IMR-90 (cell line): ENCODE data around the gene MMP10. TPM values are rescaled to one million over a fixed set of nuclear protein-coding genes. Genes with fewer than 3 reads are reported as not detected.

Source experiments
- ATAC-seq: fragments of 200-7000 bp; cut with Tn5 transposase; 2 replicates; pipeline ENCODE4 v1.9.1; 2020; ENCODE audit warnings: low read depth, mild to moderate bottlenecking, moderate library complexity
- BruUV-seq: library from RNA; stranded (reverse); fragments of 400-500 nt; replicated peaks from 2 replicates; lab custom pipeline; 2021; lab: Mats Ljungman, UMichigan
- CTCF ChIA-PET: fragments of 300-600 bp; formaldehyde crosslinking; extraction: SDS; loops from one replicate; lab custom pipeline; 2021; ENCODE audit warnings: antibody characterized with exemption; lab: Yijun Ruan, JAX
- POLR2A ChIA-PET: fragments of 300-600 bp; sonication (Branson Sonifier 250); formaldehyde crosslinking; loops from one replicate; lab custom pipeline; 2022; ENCODE audit warnings: antibody characterized with exemption; ENCODE audit not compliant: unreplicated experiment; lab: Charles Lee
- DNase-seq: peaks from one replicate; pipeline ENCODE4 v3.0.0; 2013
- H2AFZ ChIP-seq: replicated peaks from 2 replicates; pipeline ENCODE3; 2013; ENCODE audit warnings: low read length, mild to moderate bottlenecking; ENCODE audit not compliant: poor library complexity
- H2AK5ac ChIP-seq: 2 replicates; pipeline ENCODE4 v1.6.1; 2013; ENCODE audit warnings: low read depth, low read length, inconsistent platforms
- H2AK9ac ChIP-seq: replicated peaks from 2 replicates; pipeline ENCODE3; 2013; ENCODE audit warnings: mild to moderate bottlenecking, low read depth, low read length, moderate library complexity; ENCODE audit not compliant: poor library complexity
- H2BK120ac ChIP-seq: 2 replicates; pipeline ENCODE4 v1.6.1; 2013; ENCODE audit warnings: low read depth, low read length, inconsistent platforms
- H2BK15ac ChIP-seq: 3 replicates; pipeline ENCODE4 v1.6.1; 2013; ENCODE audit warnings: low read depth, low read length, inconsistent platforms
- H2BK20ac ChIP-seq: 2 replicates; pipeline ENCODE4 v1.6.1; 2013; ENCODE audit warnings: low read depth, mild to moderate bottlenecking, inconsistent platforms, low read length, moderate library complexity
- H2BK5ac ChIP-seq: 2 replicates; pipeline ENCODE4 v1.6.1; 2013; ENCODE audit warnings: mild to moderate bottlenecking, low read depth, low read length, inconsistent platforms; ENCODE audit not compliant: poor library complexity, severe bottlenecking
- H3K14ac ChIP-seq: replicated peaks from 2 replicates; pipeline ENCODE4 v1.6.1; 2013; ENCODE audit warnings: low read depth, low read length, inconsistent platforms
- H3K18ac ChIP-seq: 2 replicates; pipeline ENCODE4 v1.6.1; 2013; ENCODE audit warnings: low read depth, low read length, control low read depth
- H3K23ac ChIP-seq: 2 replicates; pipeline ENCODE4 v1.6.1; 2013; ENCODE audit warnings: low read depth, low read length, inconsistent platforms
- H3K27ac ChIP-seq: 2 replicates; pipeline ENCODE4 v1.5.1; 2013; ENCODE audit warnings: mild to moderate bottlenecking, control low read depth, low read length; ENCODE audit not compliant: insufficient read depth
- H3K27me3 ChIP-seq: 2 replicates; pipeline ENCODE4 v1.6.1; 2013; ENCODE audit warnings: low read length; ENCODE audit not compliant: control insufficient read depth, insufficient read depth
- H3K36me3 ChIP-seq: 2 replicates; pipeline ENCODE4 v1.6.1; 2013; ENCODE audit warnings: low read length, mixed read lengths; ENCODE audit not compliant: control insufficient read depth, insufficient read depth
- H3K4ac ChIP-seq: 2 replicates; pipeline ENCODE4 v1.6.1; 2013; ENCODE audit warnings: low read depth, low read length, inconsistent platforms
- H3K4me1 ChIP-seq: 2 replicates; pipeline ENCODE4 v1.6.1; 2013; ENCODE audit warnings: low read length, mixed read lengths; ENCODE audit not compliant: control insufficient read depth, insufficient read depth
- H3K4me2 ChIP-seq: 2 replicates; pipeline ENCODE4 v1.6.1; 2013; ENCODE audit warnings: low read depth, mild to moderate bottlenecking, control low read depth, low read length, moderate library complexity
- H3K4me3 ChIP-seq: 2 replicates; pipeline ENCODE4 v1.5.1; 2013; ENCODE audit warnings: low read depth, mild to moderate bottlenecking, control low read depth, low read length, moderate library complexity; ENCODE audit not compliant: insufficient read depth
- H3K56ac ChIP-seq: 2 replicates; pipeline ENCODE4 v1.6.1; 2013; ENCODE audit warnings: low read length, inconsistent platforms; ENCODE audit not compliant: insufficient read depth; ENCODE audit errors: extremely low read depth
- H3K79me1 ChIP-seq, 2 experiments: 2 replicates each; pipeline ENCODE4 v1.6.1; 2013; ENCODE audit warnings: low read length in 2 of 2, inconsistent platforms in 1 of 2, low read depth in 1 of 2
- H3K9ac ChIP-seq: 2 replicates; pipeline ENCODE4 v1.6.1; 2013; ENCODE audit warnings: low read depth, low read length, control low read depth
- H3K9me1 ChIP-seq: 2 replicates; pipeline ENCODE4 v1.6.1; 2013; ENCODE audit warnings: low read length, inconsistent platforms; ENCODE audit not compliant: insufficient read depth
- H3K9me3 ChIP-seq: 2 replicates; pipeline ENCODE4 v1.6.1; 2013; ENCODE audit warnings: low read length; ENCODE audit not compliant: control insufficient read depth, insufficient read depth
- H4K20me1 ChIP-seq: 2 replicates; pipeline ENCODE4 v1.6.1; 2013; ENCODE audit warnings: low read length, inconsistent platforms; ENCODE audit not compliant: insufficient read depth
- H4K5ac ChIP-seq: 2 replicates; pipeline ENCODE4 v1.6.1; 2013; ENCODE audit warnings: mild to moderate bottlenecking, low read depth, low read length, control low read depth
- H4K8ac ChIP-seq, 2 experiments: 2 replicates each; pipeline ENCODE4 v1.6.1; 2013; ENCODE audit warnings: low read depth in 2 of 2, low read length in 2 of 2, control low read depth in 1 of 2, inconsistent platforms in 1 of 2
- H4K91ac ChIP-seq: 2 replicates; pipeline ENCODE4 v1.6.1; 2013; ENCODE audit warnings: low read depth, low read length, inconsistent platforms; ENCODE audit not compliant: insufficient read depth
- BHLHE40 ChIP-seq: fragments of 150-350 bp; IDR thresholded peaks from 2 replicates; pipeline ENCODE4 v1.6.1; 2016; ENCODE audit warnings: mild to moderate bottlenecking, low read depth, low read length
- CEBPB ChIP-seq: IDR thresholded peaks from 2 replicates; pipeline ENCODE4 v1.6.1; 2012; ENCODE audit warnings: low read depth, low read length, improper control_type of control experiment
- CHD1 ChIP-seq: IDR thresholded peaks from 2 replicates; pipeline ENCODE4 v1.6.1; 2012; ENCODE audit warnings: low read depth, low read length, improper control_type of control experiment
- CTCF ChIP-seq: conservative IDR thresholded peaks from 2 replicates; pipeline ENCODE4 v1.5.1; 2012; ENCODE audit warnings: mild to moderate bottlenecking, low read depth, low read length, improper control_type of control experiment
- FOS ChIP-seq: fragments of 150-350 bp; IDR thresholded peaks from 2 replicates; pipeline ENCODE4 v1.6.1; 2016; ENCODE audit warnings: low read depth, low read length
- MAFK ChIP-seq: IDR thresholded peaks from 2 replicates; pipeline ENCODE4 v1.6.1; 2012; ENCODE audit warnings: low read depth, low read length, improper control_type of control experiment
- MAZ ChIP-seq: IDR thresholded peaks from 2 replicates; pipeline ENCODE4 v1.6.1; 2012; ENCODE audit warnings: low read depth, mild to moderate bottlenecking, low read length, improper control_type of control experiment, moderate library complexity, borderline replicate concordance
- MXI1 ChIP-seq: IDR thresholded peaks from 2 replicates; pipeline ENCODE4 v1.6.1; 2012; ENCODE audit warnings: low read depth, mild to moderate bottlenecking, low read length, moderate library complexity, borderline replicate concordance
- NFE2L2 ChIP-seq: fragments of 150-350 bp; IDR thresholded peaks from 2 replicates; pipeline ENCODE4 v1.6.1; 2016; ENCODE audit warnings: low read depth, mild to moderate bottlenecking, low read length
- POLR2A ChIP-seq: IDR thresholded peaks from 2 replicates; pipeline ENCODE4 v1.6.1; 2012; ENCODE audit warnings: mild to moderate bottlenecking, low read depth, low read length
- RAD21 ChIP-seq: IDR thresholded peaks from 2 replicates; pipeline ENCODE4 v1.6.1; 2012; ENCODE audit warnings: low read length, improper control_type of control experiment
- RCOR1 ChIP-seq: IDR thresholded peaks from 2 replicates; pipeline ENCODE4 v1.6.1; 2012; ENCODE audit warnings: mild to moderate bottlenecking, low read length, improper control_type of control experiment; ENCODE audit not compliant: insufficient replicate concordance
- RFX5 ChIP-seq: IDR thresholded peaks from 2 replicates; pipeline ENCODE4 v1.8.0; 2012; ENCODE audit warnings: low read depth, mild to moderate bottlenecking, low read length, moderate library complexity
- SMC3 ChIP-seq: fragments of 150-350 bp; IDR thresholded peaks from 2 replicates; pipeline ENCODE4 v1.6.1; 2016; ENCODE audit warnings: low read depth, mild to moderate bottlenecking, antibody characterized with exemption, low read length, moderate library complexity
- USF2 ChIP-seq: fragments of 150-350 bp; IDR thresholded peaks from 2 replicates; pipeline ENCODE4 v1.6.1; 2017; ENCODE audit warnings: mild to moderate bottlenecking, antibody characterized with exemption, low read length, low read depth
- WGBS, 2 experiments: methylation state at CpG; one replicate each; pipeline versions ENCODE4 v1.1.5 to v1.1.7; 2013; ENCODE audit warnings: missing lambda C conversion rate in 2 of 2; ENCODE audit not compliant: insufficient read length in 1 of 2; ENCODE audit errors: extremely low coverage in 2 of 2; 5-methylcytosine and 5-hydroxymethylcytosine counted together
- dilution Hi-C: fragments of 300-500 bp; cut with HindIII; formaldehyde crosslinking; loops from one replicate; pipeline ENCODE4 v1.14.3; 2018; ENCODE audit warnings: low sequenced_read_pairs; ENCODE audit not compliant: unreplicated experiment
- in situ Hi-C: fragments of 300-500 bp; cut with MboI; formaldehyde crosslinking; loops from 3 replicates; pipeline ENCODE4 v1.14.3; 2019; ENCODE audit warnings: low sequenced_read_pairs, inconsistent platforms, mixed read lengths
- intact Hi-C: fragments of 100-400 bp; cut with micrococcal nuclease; formaldehyde crosslinking; loops from 2 replicates; pipeline ENCODE4 v1.10.0; 2022
- polyA plus RNA-seq, 3 experiments: library from polyadenylated mRNA; depleted of rRNA; stranded (reverse); fragments of >200 nt; gene quantifications; 2 replicates each; pipeline ENCODE4 v1.2.3, GENCODE V29; 2012; ENCODE audit warnings: low replicate concordance in 1 of 3
- total RNA-seq: library from RNA; depleted of rRNA; stranded (reverse); fragments of >200 nt; gene quantifications from 2 replicates; pipeline ENCODE4 v1.2.3, GENCODE V29; 2012
- TF ChIP-seq, protein P1 (sequence below): fragments of 150-350 bp; IDR thresholded peaks from 2 replicates; pipeline ENCODE4 v1.6.1; 2016; ENCODE audit warnings: low read depth, mild to moderate bottlenecking, low read length, moderate library complexity, borderline replicate concordance

The MMP10 gene
- total and polyA plus RNA-seq, 2 of the 4 experiments (the other 2 are of a cell fraction), result not detected

GRCh38 chr11:102806296-102806695 is 25.9 kb upstream of the MMP10 start:
- Histone ChIP-seq H4K91ac (no peak overlapping the region), H4K20me1 (no peaks in the 10 kb centered on the region), H3K4me1 (peaks cover 3% of the 10 kb centered on the region; the same call in 1 of the 2 replicates), H3K36me3 (no peaks in the 10 kb centered on the region), H3K4me2 (no peak overlapping the region), H3K23ac (no peak overlapping the region), H3K56ac (no peak overlapping the region), H3K9me3 (no peaks in the 10 kb centered on the region), H4K8ac (no peak overlapping the region), H2BK120ac (no peak overlapping the region), H4K5ac (no peak overlapping the region), H2AK9ac (no peak overlapping the region), H3K9ac (no peak overlapping the region), H2BK20ac (no peak overlapping the region), H3K27ac (no peak overlapping the region), H2BK5ac (no peak overlapping the region), H2BK15ac (no peak overlapping the region), H2AFZ (no peak overlapping the region), H3K14ac (no peak overlapping the region), H3K4me3 (no peak overlapping the region), H3K27me3 (no peaks in the 10 kb centered on the region), H3K4ac (no peak overlapping the region), H3K9me1 (peaks cover 1% of the 10 kb centered on the region; the same call in 1 of the 2 replicates), H3K18ac (no peak overlapping the region), H2AK5ac (no peak overlapping the region), H3K79me1 (no peaks in the 10 kb centered on the region)
- TF ChIP-seq MAFK (no peak), MXI1 (no peak), BHLHE40 (no peak), MAZ (no peak), POLR2A (no peak), RAD21 (no peak), FOS (no peak), CEBPB (no peak), SMC3 (no peak), NFE2L2 (no peak), USF2 (no peak), CHD1 (no peak), CTCF (no peak), RFX5 (no peak), RCOR1 (no peak)
- TF ChIP-seq, protein P1, sequence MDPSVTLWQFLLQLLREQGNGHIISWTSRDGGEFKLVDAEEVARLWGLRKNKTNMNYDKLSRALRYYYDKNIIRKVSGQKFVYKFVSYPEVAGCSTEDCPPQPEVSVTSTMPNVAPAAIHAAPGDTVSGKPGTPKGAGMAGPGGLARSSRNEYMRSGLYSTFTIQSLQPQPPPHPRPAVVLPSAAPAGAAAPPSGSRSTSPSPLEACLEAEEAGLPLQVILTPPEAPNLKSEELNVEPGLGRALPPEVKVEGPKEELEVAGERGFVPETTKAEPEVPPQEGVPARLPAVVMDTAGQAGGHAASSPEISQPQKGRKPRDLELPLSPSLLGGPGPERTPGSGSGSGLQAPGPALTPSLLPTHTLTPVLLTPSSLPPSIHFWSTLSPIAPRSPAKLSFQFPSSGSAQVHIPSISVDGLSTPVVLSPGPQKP, result no peak
- intact Hi-C loops, result no loop called here
- ChIA-PET POLR2A (no interaction called here), CTCF (no interaction called here)
- in situ Hi-C loops, result no loop called here
- ATAC-seq (peak; percentile 49; the same call in 1 of the 2 replicates), DNase-seq (peak; percentile 50)
- no TSS peak for BruUV-seq
- no CpG with 5 or more reads among the region's 3 CpGs for WGBS, 2 experiments
- dilution Hi-C loops, result no loop called here
